SK-N-SH treated with all-trans-retinoic acid at 6 μM for 48 hours (cell line): Measurements from ENCODE around the gene ZNF326.
"Not testable (repeated sequence)": the region's sequence is repeated elsewhere in the genome, so short reads cannot be mapped to it uniquely, and the experiment has no call there.

ENCODE experiments used
- ATAC-seq: fragments of 200-7000 bp; cut with Tn5 transposase; 3 replicates; pipeline ENCODE4 v1.9.1; 2020; ENCODE audit warnings: mild to moderate bottlenecking, moderate library complexity
- ARNTL ChIP-seq: fragments of 450-650 bp; formaldehyde crosslinking; IDR thresholded peaks from 2 replicates; pipeline ENCODE4 v1.5.0; 2020; ENCODE audit warnings: low read depth, mild to moderate bottlenecking, moderate library complexity, borderline replicate concordance
- CREB5 ChIP-seq: fragments of 250-450 bp; sonication (Bioruptor Pico); IDR thresholded peaks from 2 replicates; pipeline ENCODE4 v1.5.1; 2020; ENCODE audit warnings: low read depth, mild to moderate bottlenecking, moderate library complexity
- CSRNP3 ChIP-seq: fragments of 250-450 bp; sonication (Bioruptor Pico); IDR thresholded peaks from 2 replicates; pipeline ENCODE4 v1.5.1; 2021; ENCODE audit warnings: mild to moderate bottlenecking, moderate library complexity
- ESRRG ChIP-seq: fragments of 250-450 bp; sonication (Bioruptor Pico); IDR thresholded peaks from 2 replicates; pipeline ENCODE4 v1.6.1; 2021; ENCODE audit warnings: mild to moderate bottlenecking
- GLIS3 ChIP-seq: fragments of 250-450 bp; sonication (Bioruptor Pico); IDR thresholded peaks from 2 replicates; pipeline ENCODE4 v1.5.0; 2020; ENCODE audit warnings: mild to moderate bottlenecking, moderate library complexity
- ISL1 ChIP-seq: fragments of 250-450 bp; sonication (Bioruptor Pico); IDR thresholded peaks from 2 replicates; pipeline ENCODE4 v2.1.2; 2022; ENCODE audit warnings: mild to moderate bottlenecking, moderate library complexity
- OSR1 ChIP-seq: fragments of 250-450 bp; sonication (Bioruptor Pico); IDR thresholded peaks from 2 replicates; pipeline ENCODE4 v1.8.0; 2022; ENCODE audit warnings: moderate library complexity, mild to moderate bottlenecking, inconsistent platforms
- PATZ1 ChIP-seq: fragments of 250-450 bp; sonication (Bioruptor Pico); IDR thresholded peaks from 2 replicates; pipeline ENCODE4 v1.8.0; 2020; ENCODE audit warnings: mild to moderate bottlenecking, moderate library complexity, borderline replicate concordance
- PPARA ChIP-seq: fragments of 250-450 bp; sonication (Bioruptor Pico); IDR thresholded peaks from 2 replicates; pipeline ENCODE4 v1.5.0; 2020; ENCODE audit warnings: mild to moderate bottlenecking, borderline replicate concordance
- RARB ChIP-seq: fragments of 250-450 bp; sonication (Bioruptor Pico); IDR thresholded peaks from 2 replicates; pipeline ENCODE4 v1.8.0; 2021; ENCODE audit warnings: mild to moderate bottlenecking, moderate library complexity
- SNAI2 ChIP-seq: fragments of 250-450 bp; sonication (Bioruptor Pico); IDR thresholded peaks from 2 replicates; pipeline ENCODE4 v1.5.0; 2020; ENCODE audit warnings: mild to moderate bottlenecking, moderate library complexity
- TCF4 ChIP-seq: fragments of 250-450 bp; sonication (Bioruptor Pico); IDR thresholded peaks from 2 replicates; pipeline ENCODE4 v1.8.0; 2021; ENCODE audit warnings: mild to moderate bottlenecking, moderate library complexity, borderline replicate concordance
- TOX ChIP-seq: fragments of 250-450 bp; sonication (Bioruptor Pico); IDR thresholded peaks from 2 replicates; pipeline ENCODE4 v1.8.0; 2021; ENCODE audit warnings: mild to moderate bottlenecking, moderate library complexity, borderline replicate concordance
- TSHZ2 ChIP-seq: fragments of 250-450 bp; sonication (Bioruptor Pico); IDR thresholded peaks from 2 replicates; pipeline ENCODE4 v1.5.0; 2020; ENCODE audit warnings: mild to moderate bottlenecking, moderate library complexity
- ZC3H10 ChIP-seq: fragments of 250-450 bp; sonication (Bioruptor Pico); IDR thresholded peaks from 2 replicates; pipeline ENCODE4 v1.5.1; 2021; ENCODE audit warnings: mild to moderate bottlenecking, moderate library complexity
- ZFP3 ChIP-seq: fragments of 250-450 bp; sonication (Bioruptor Pico); IDR thresholded peaks from 2 replicates; pipeline ENCODE4 v1.5.0; 2020; ENCODE audit warnings: mild to moderate bottlenecking, moderate library complexity
- ZNF565 ChIP-seq: fragments of 450-650 bp; formaldehyde crosslinking; conservative IDR thresholded peaks from 2 replicates; pipeline ENCODE4 v1.5.0; 2020; ENCODE audit warnings: low read depth, mild to moderate bottlenecking, moderate library complexity
- ZNF70 ChIP-seq: fragments of 450-650 bp; formaldehyde crosslinking; IDR thresholded peaks from 2 replicates; pipeline ENCODE4 v1.5.0; 2020; ENCODE audit warnings: mild to moderate bottlenecking, moderate library complexity

ZNF326 gene

GRCh38 chr1:89975540-89976125, 19.3 kb upstream of the ZNF326 start:
- no peak for TF ChIP-seq TCF4 (CRISPR knock-in tag)
- no peak for TF ChIP-seq ESRRG (CRISPR knock-in tag)
- TF ChIP-seq PATZ1 (CRISPR knock-in tag), result no peak
- no peak for TF ChIP-seq GLIS3 (CRISPR knock-in tag)
- no peak for TF ChIP-seq ZNF565 (CRISPR knock-in tag)
- TF ChIP-seq CREB5 (CRISPR knock-in tag), result no peak
- TF ChIP-seq ZNF70, result no peak
- TF ChIP-seq RARB (CRISPR knock-in tag), result no peak
- no peak for TF ChIP-seq ARNTL (CRISPR knock-in tag)
- TF ChIP-seq OSR1 (CRISPR knock-in tag), result no peak
- TF ChIP-seq PPARA (CRISPR knock-in tag), result no peak
- TF ChIP-seq TSHZ2 (CRISPR knock-in tag), result no peak
- TF ChIP-seq ZFP3, result no peak
- ATAC-seq, result peak; percentile 59

GRCh38 chr1:89978755-89979154, 16.2 kb upstream of the ZNF326 start:
- ATAC-seq, result peak; percentile 23; the same call in 2 of the 3 replicates
- no peak for TF ChIP-seq SNAI2 (CRISPR knock-in tag)
- 0 out of 2 replicates have a peak, but pooled peaks have one; percentile 20 for TF ChIP-seq ISL1 (CRISPR knock-in tag)

- TF ChIP-seq TOX (CRISPR knock-in tag) (no peak), OSR1 (CRISPR knock-in tag) (no peak), ZNF70 (no peak), GLIS3 (CRISPR knock-in tag) (no peak), ZFP3 (no peak), CSRNP3 (no peak), TCF4 (CRISPR knock-in tag) (no peak), CREB5 (CRISPR knock-in tag) (no peak), RARB (CRISPR knock-in tag) (no peak), TSHZ2 (CRISPR knock-in tag) (no peak), PPARA (CRISPR knock-in tag) (no peak), ZC3H10 (no peak), ESRRG (CRISPR knock-in tag) (no peak)
- ATAC-seq, result no peak
These were observed 14.3 kb upstream of the ZNF326 start for GRCh38 chr1:89980605-89981004.

GRCh38 chr1:89982846-89983245, 12.1 kb upstream of the ZNF326 start:
- ATAC-seq, result not testable (repeated sequence)

- ATAC-seq, result not testable (repeated sequence)
These were observed 10.3 kb upstream of the ZNF326 start for GRCh38 chr1:89984564-89985116.
